Fibroblast of pulmonary artery (primary cell): ENCODE data around the gene VTCN1.

Experiments
- DNase-seq: peaks from one replicate; pipeline ENCODE4 v3.0.0-alpha.2; 2010; ENCODE audit warnings: low read depth
- H3K4me3 ChIP-seq: replicated peaks from 2 replicates; pipeline ENCODE4 v1.5.1; 2011; ENCODE audit warnings: low read depth, mild to moderate bottlenecking, control low read depth, low read length, moderate library complexity
- CTCF ChIP-seq: IDR thresholded peaks from 2 replicates; pipeline ENCODE4 v1.5.1; 2011; ENCODE audit warnings: mild to moderate bottlenecking, control low read depth, low read length, inconsistent platforms; ENCODE audit errors: missing control alignments

VTCN1 gene

GRCh38 chr1:117114877-117115276 is 95.8 kb downstream of the VTCN1 start:
- no peak overlapping the region for H3K4me3 ChIP-seq
- TF ChIP-seq CTCF = no peak
- no peak for DNase-seq

GRCh38 chr1:117113199-117113598 is 97.5 kb downstream of the VTCN1 start:
- no peak overlapping the region for H3K4me3 ChIP-seq
- no peak for TF ChIP-seq CTCF
- no peak for DNase-seq

- H3K4me3 ChIP-seq = no peak overlapping the region
- DNase-seq = no peak
- TF ChIP-seq CTCF = no peak
These were observed 98.5 kb downstream of the VTCN1 start for GRCh38 chr1:117112047-117112717.

- no peak for DNase-seq
- no peak overlapping the region for H3K4me3 ChIP-seq
- no peak for TF ChIP-seq CTCF
These were observed 100.0 kb downstream of the VTCN1 start for GRCh38 chr1:117110774-117111173.

GRCh38 chr1:117107364-117107763 is 103.4 kb downstream of the VTCN1 start:
- no peak for TF ChIP-seq CTCF
- DNase-seq = no peak

GRCh38 chr1:117106478-117106877 is 104.2 kb downstream of the VTCN1 start:
- DNase-seq = no peak
- TF ChIP-seq CTCF = no peak
- H3K4me3 ChIP-seq = no peak overlapping the region

More at GRCh38 chr1:117107364-117107763, 103.4 kb downstream of the VTCN1 start:
- H3K4me3 ChIP-seq = no peak overlapping the region

- DNase-seq = no peak
- no peak for TF ChIP-seq CTCF
- no peak overlapping the region for H3K4me3 ChIP-seq
These were observed 105.0 kb downstream of the VTCN1 start for GRCh38 chr1:117105722-117106121.
